GM19395 (cell line): Measurements from ENCODE around the gene ZDHHC4.
"Not testable (repeated sequence)": the region's sequence is repeated elsewhere in the genome, so short reads cannot be mapped to it uniquely, and the experiment has no call there.

Experiments used
- ATAC-seq: cut with Tn5 transposase; IDR thresholded peaks from one replicate; pipeline ENCODE4 v1.9.1; 2021; ENCODE audit warnings: mild to moderate bottlenecking, moderate library complexity; ENCODE audit not compliant: unreplicated experiment

Gene ZDHHC4

DNA sequence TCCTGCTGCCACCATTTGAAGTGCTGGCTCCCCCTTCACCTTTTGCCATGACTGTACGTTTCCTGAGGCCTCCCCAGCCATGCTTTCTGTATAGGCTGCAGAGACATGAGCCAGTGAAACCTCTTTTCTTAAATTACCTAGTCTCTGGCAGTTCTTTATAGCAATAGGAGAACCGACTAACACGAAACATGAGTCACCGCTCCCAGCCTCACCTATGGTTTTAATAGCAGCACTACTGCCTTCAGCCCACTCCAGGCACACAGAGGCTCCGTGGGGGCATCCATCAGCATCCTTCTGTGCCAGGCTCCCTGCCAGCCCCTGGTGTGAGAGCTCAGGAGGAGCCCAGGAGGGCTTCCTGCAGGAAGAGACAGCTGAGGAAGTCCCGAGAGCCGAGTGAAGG lies 54.4 kb downstream of the ZDHHC4 start:
- no peak for ATAC-seq

- no peak for ATAC-seq
Observed at GRCh38 chr7:6634021-6634420, 56.8 kb downstream of the ZDHHC4 start.

DNA sequence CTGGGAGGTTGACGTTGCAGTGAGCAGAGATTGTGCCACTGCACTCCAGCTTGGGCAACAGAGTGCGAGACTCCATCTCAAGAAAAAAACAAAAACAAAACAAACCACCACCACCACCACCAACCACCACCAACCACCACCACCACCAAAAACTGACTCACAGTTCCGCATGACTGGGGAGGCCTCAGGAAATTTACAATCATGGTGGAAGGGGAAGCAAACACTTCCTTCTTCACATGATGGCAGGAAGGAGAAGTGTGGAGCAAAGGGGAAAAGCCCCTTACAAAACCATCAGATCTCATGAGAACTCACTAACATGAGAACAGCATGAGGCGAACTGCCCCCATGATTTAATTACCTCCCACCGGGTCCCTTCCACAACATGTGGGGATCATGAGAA lies 57.7 kb downstream of the ZDHHC4 start:
- ATAC-seq, result not testable (repeated sequence)

- ATAC-seq, result peak; percentile 54
Observed at GRCh38 chr7:6636741-6637543, 59.7 kb downstream of the ZDHHC4 start, which contains the start of gene ZNF316. Gene ZNF316, plus strand, starts transcription at chr7:6637318. Its CDS starts 5,092 bp downstream, at chr7:6642410.

- peak; percentile 84 for ATAC-seq
Observed at GRCh38 chr7:6637544-6638229, 60.4 kb downstream of the ZDHHC4 start.
